Dendritic cell treated with granulocyte-macrophage colony-stimulating factor and Interleukin-4, amounts not matched to agents 40 ng/mL and 50 ng/mL, for 4 days (primary cell): ENCODE results near the gene LIPC.

Experiments
- H3K27ac Mint-ChIP-seq: one replicate; pipeline ENCODE4 v1.8.0; 2022; ENCODE audit warnings: mild to moderate bottlenecking, mixed read lengths
- H3K27me3 Mint-ChIP-seq: one replicate; pipeline ENCODE4 v1.8.0; 2022; ENCODE audit warnings: mild to moderate bottlenecking, mixed read lengths
- H3K36me3 Mint-ChIP-seq: one replicate; pipeline ENCODE4 v1.8.0; 2022; ENCODE audit warnings: low read depth, mixed read lengths
- H3K4me1 Mint-ChIP-seq: one replicate; pipeline ENCODE4 v1.8.0; 2022; ENCODE audit warnings: low read depth, mixed read lengths
- H3K4me3 Mint-ChIP-seq: one replicate; pipeline ENCODE4 v1.8.0; 2022; ENCODE audit warnings: mild to moderate bottlenecking, moderate library complexity, mixed read lengths
- H3K9me3 Mint-ChIP-seq: one replicate; pipeline ENCODE4 v1.8.0; 2022; ENCODE audit warnings: mixed read lengths
- intact Hi-C: fragments of 100-400 bp; cut with micrococcal nuclease; formaldehyde crosslinking; loops from one replicate; pipeline ENCODE4 v1.15.0; 2022

The LIPC gene

DNA sequence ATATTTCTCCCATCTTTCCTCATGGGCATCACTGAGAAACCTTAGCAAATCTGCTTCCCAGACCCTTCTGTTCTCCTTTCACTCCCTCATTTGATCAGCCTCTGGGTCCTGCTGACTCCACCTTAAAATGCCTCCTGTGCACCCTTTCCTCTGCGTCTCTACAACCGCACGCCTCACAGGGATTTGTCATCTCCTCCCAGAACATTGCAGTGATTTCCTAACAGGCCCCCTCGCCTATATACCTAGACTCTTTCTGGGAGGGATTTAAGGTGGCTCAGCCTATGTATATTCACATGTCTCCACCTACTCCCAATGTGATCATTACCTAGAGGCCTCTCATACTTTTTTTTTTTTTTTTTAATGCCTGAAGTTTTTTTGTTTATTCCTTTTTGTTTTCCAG, 69.2 kb downstream of the LIPC start:
- Mint-ChIP-seq H3K4me1 (peaks cover 33% of the 10 kb centered on the region), H3K27ac (no peak overlapping the region), H3K36me3 (no peaks in the 10 kb centered on the region), H3K27me3 (peaks cover 10% of the 10 kb centered on the region), H3K9me3 (peaks cover 9% of the 10 kb centered on the region), H3K4me3 (no peak overlapping the region)
- intact Hi-C loops: no loop called here

- no peak overlapping the region for H3K4me3 Mint-ChIP-seq
- H3K27ac Mint-ChIP-seq: no peak overlapping the region
- peaks cover 37% of the 10 kb centered on the region for H3K4me1 Mint-ChIP-seq
- H3K27me3 Mint-ChIP-seq: peaks cover 10% of the 10 kb centered on the region
- peaks cover 16% of the 10 kb centered on the region for H3K9me3 Mint-ChIP-seq
- intact Hi-C loops: no loop called here
- H3K36me3 Mint-ChIP-seq: no peaks in the 10 kb centered on the region
Observed at GRCh38 chr15:58501636-58502188, 69.9 kb downstream of the LIPC start.

DNA sequence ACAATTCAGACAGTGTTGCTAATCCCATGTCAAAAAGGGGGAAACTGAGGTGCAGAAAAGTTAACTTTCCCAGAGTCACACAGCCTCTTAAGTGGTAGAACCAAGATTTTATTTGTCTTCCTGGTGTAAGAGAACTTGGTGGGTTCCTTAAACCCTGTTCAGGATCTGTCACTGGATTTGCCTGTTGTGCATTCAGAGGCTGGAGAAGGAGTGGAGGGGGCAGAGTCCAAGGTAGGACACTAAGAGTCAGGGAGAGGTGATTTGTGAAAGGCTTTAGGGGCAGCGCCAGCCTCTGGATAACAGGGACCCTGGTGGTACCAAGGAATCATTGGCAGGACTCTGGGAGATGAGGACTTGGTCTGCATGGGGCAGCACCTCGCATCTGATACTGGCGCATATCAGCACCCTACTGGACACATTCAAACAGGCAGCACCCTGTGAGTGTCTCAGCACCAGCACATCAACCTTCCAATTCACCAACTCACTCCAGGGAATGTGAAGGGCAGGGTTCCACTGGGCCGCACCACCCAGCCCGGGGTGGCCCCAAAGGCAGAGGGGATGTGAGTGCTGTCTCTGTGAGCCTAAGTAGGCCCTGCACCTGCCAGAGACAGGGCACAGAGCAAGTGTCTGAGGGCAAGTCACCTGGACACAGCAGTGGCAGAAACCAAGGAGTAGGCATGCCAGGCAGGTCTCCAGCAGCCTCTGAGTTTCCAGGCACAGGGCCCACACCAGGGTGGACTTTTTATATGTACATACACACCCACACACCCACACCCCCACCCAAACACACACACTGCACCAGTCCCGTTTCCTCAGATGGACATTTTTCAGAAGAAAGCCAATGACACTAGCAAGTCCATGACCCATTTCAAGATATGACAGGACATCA, 71.6 kb downstream of the LIPC start:
- intact Hi-C loops: no loop called here
- no peaks in the 10 kb centered on the region for H3K36me3 Mint-ChIP-seq
- H3K4me1 Mint-ChIP-seq: peaks cover 38% of the 10 kb centered on the region
- H3K4me3 Mint-ChIP-seq: no peak overlapping the region
- peak overlapping the region; percentile 18 for H3K27ac Mint-ChIP-seq
- peaks cover 29% of the 10 kb centered on the region for H3K9me3 Mint-ChIP-seq
- peaks cover 4% of the 10 kb centered on the region for H3K27me3 Mint-ChIP-seq

DNA sequence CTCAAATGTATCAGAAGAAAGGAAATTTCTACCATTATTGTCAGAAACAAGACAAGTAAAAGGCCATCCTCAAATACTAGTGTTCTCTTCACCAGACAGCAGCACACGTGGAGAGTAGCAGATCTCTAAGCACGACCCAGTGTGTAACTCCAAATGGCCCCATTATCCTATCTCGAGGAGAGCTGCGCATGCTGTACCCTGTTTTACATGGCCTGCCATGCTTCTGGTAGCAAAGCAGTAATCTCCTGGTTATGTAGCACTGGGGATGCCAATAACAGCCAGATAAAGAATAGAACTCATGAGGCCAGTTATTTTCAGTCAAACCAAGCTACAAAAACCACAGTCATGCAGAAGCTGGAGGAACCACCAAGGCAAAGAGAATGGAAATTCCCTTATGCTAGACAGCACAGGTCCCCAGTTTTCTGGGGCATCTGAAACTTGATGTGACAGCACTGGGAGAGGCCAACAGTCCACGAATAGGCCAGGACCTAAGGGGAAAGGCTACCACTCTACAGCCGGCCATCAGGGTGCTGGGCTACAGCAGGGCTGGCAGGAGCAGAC, 73.0 kb downstream of the LIPC start:
- Mint-ChIP-seq H3K4me3 (no peak overlapping the region), H3K27me3 (peaks cover under 1% of the 10 kb centered on the region), H3K27ac (no peak overlapping the region), H3K9me3 (peaks cover 29% of the 10 kb centered on the region), H3K4me1 (peaks cover 38% of the 10 kb centered on the region), H3K36me3 (no peaks in the 10 kb centered on the region)
- intact Hi-C loops: no loop called here

DNA sequence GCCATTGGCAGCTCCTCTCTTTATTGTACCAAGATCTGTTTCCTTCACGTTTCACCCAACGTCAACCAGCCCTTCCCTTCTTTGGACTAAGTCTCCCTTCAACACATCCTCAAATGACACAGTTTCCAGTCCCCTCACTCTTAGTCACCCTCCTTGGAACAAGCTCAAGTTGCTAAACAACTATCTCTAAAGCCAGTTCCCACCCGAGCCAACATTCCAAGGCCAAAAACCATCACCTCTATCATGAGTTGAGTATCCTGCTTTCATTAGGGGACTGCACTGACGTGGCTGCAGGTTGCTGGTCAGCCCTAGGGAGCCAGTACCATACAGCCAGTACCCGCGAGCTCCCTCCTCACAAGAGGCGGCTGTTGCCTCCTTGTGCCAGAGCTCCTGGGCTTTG, 73.8 kb downstream of the LIPC start:
- no peaks in the 10 kb centered on the region for H3K36me3 Mint-ChIP-seq
- H3K27ac Mint-ChIP-seq: no peak overlapping the region
- H3K9me3 Mint-ChIP-seq: peaks cover 29% of the 10 kb centered on the region
- no peaks in the 10 kb centered on the region for H3K27me3 Mint-ChIP-seq
- H3K4me3 Mint-ChIP-seq: no peak overlapping the region
- intact Hi-C loops: no loop called here
- H3K4me1 Mint-ChIP-seq: peaks cover 38% of the 10 kb centered on the region

GRCh38 chr15:58506064-58506490, 74.3 kb downstream of the LIPC start:
- Mint-ChIP-seq H3K4me1 (peaks cover 41% of the 10 kb centered on the region), H3K27me3 (no peaks in the 10 kb centered on the region), H3K9me3 (peaks cover 29% of the 10 kb centered on the region), H3K4me3 (no peak overlapping the region), H3K36me3 (no peaks in the 10 kb centered on the region), H3K27ac (peak overlapping the region; percentile 51)
- intact Hi-C loops: no loop called here

DNA sequence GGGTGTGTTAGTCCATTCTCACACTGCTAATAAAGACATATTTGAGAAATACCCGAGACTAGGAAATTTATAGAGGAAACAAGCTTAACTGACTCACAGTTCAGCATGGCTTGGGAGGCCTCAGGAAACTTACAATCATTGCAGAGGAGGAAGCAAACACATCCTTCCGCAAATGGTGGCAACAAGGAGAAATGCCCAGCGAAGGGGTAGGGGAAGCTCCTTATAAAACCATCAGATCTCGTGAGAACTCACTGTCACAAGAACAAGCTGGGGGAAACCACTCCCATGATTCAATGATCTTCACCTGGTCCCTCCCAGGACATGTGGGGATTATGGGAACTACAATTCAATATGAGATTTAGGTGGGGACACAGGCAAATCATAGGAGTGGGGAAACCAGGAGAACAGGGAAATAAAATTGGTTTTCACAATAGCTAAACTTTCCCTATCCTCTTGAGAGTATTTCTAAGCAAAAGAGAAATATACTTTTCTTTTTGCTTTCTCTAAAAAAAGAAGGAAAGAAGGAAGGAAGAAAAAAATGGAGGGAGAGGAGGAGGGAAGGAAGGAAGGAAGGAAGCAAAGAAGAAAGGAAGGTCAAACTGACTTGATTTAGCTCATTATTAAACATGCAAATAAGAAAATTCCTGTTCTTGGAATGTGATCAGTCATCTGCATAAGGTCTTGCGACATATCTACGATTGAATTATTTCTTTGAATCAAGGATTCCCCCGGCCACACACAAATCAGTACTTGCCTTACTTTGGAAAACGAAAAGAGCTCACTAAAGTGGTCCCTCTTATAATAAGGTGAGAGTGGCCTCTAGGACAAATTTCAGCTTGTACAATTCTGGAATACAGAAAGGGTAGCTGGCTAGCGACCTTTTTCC, 75.2 kb downstream of the LIPC start:
- H3K4me1 Mint-ChIP-seq: peaks cover 48% of the 10 kb centered on the region
- no peaks in the 10 kb centered on the region for H3K36me3 Mint-ChIP-seq
- peaks cover 29% of the 10 kb centered on the region for H3K9me3 Mint-ChIP-seq
- intact Hi-C loops: no loop called here
- H3K27me3 Mint-ChIP-seq: no peaks in the 10 kb centered on the region
- H3K4me3 Mint-ChIP-seq: no peak overlapping the region
- H3K27ac Mint-ChIP-seq: peak overlapping the region; percentile 51

DNA sequence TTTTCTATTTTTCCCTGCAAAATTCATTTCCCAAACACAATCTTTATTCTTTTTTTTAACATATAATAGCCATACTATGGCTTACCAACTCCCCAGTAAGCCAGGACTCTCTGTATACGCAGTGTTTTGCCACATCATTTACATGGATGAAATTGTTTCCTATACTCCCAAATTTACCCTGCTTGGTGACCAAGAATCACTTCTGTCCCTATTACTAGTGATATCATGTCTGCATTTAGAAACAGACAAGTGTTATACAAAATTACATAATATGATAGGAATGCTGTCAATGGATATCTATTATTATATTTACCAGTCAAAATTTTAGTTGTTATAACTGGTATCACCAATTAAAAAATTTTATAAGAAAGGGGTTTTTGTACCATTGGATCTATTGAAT, 77.8 kb downstream of the LIPC start:
- Mint-ChIP-seq H3K9me3 (peaks cover 29% of the 10 kb centered on the region), H3K36me3 (no peaks in the 10 kb centered on the region), H3K27ac (no peak overlapping the region), H3K4me1 (peaks cover 42% of the 10 kb centered on the region), H3K4me3 (no peak overlapping the region), H3K27me3 (peaks cover 2% of the 10 kb centered on the region)
- intact Hi-C loops: no loop called here

DNA sequence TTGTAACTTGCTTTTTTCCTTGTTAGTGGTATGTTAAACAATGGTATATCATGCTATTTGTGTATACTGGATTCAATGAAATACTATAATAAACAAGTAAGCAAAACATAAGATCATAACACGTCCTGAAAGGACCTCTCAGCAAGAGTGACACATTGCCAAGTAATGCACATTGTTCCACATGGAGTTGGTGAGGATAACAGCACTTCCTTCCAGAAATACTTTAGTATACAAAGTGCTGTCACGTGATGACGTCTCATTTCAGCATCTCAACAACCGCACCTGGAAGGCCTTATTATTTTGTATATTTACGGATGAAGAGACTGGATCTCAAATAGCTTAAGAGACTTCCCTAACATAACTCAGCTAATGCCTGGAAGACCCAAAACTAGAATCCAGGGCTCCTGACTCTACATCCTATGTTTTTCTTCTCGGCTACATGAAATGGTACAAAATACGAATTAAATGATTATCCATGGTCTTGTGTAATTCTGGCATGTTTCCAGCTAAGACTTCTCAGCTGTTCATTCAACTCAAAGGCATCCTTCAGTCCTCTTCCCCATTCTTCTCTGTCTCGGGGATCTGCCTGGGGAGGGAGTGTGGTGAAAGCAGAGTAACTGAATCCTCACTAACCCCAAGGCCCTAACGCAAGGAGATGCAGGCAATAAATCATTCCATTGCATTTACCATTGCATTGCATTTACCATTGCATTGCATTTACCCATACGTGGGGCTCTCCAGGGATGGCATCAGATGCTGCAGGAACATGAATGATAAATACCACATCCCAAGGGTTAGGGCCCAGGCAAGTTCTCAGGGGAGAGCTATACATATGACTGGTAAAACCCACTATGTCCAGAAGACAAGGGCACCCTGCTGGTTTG, 79.2 kb downstream of the LIPC start:
- Mint-ChIP-seq H3K4me1 (peaks cover 36% of the 10 kb centered on the region), H3K36me3 (no peaks in the 10 kb centered on the region), H3K27me3 (peaks cover 2% of the 10 kb centered on the region), H3K4me3 (no peak overlapping the region), H3K27ac (no peak overlapping the region), H3K9me3 (peaks cover 21% of the 10 kb centered on the region)
- intact Hi-C loops: no loop called here

GRCh38 chr15:58511599-58511987, 79.8 kb downstream of the LIPC start:
- Mint-ChIP-seq H3K9me3 (peaks cover 14% of the 10 kb centered on the region), H3K27me3 (peaks cover 2% of the 10 kb centered on the region), H3K4me3 (no peak overlapping the region), H3K27ac (no peak overlapping the region), H3K36me3 (no peaks in the 10 kb centered on the region), H3K4me1 (peaks cover 36% of the 10 kb centered on the region)
- intact Hi-C loops: no loop called here

DNA sequence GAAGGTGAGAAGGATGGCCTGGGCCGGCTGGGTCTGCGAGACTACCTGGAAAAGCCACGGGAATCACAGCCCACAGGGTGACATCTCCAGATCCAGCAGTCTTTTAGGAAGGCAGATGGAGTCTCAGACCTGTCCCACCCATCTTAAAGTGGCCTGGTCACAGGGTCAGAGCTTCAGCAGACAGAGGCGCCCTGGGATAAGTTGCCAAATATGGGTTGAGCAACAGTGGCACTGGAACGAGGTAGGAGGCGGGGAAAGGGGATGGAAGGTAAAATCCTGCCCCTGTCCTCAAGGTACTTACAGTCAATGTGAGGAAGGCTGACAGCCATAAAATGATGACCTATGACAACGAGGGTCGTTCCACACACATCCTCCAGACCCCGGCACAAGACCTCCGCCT, 80.7 kb downstream of the LIPC start:
- intact Hi-C loops: no loop called here
- H3K36me3 Mint-ChIP-seq: no peaks in the 10 kb centered on the region

GRCh38 chr15:58513008-58513407, 81.2 kb downstream of the LIPC start:
- Mint-ChIP-seq H3K4me3 (no peak overlapping the region), H3K27me3 (peaks cover 2% of the 10 kb centered on the region), H3K4me1 (peaks cover 38% of the 10 kb centered on the region), H3K27ac (no peak overlapping the region), H3K36me3 (no peaks in the 10 kb centered on the region), H3K9me3 (peaks cover under 1% of the 10 kb centered on the region)
- intact Hi-C loops: no loop called here

More for the DNA sequence above, 80.7 kb downstream of the LIPC start:
- Mint-ChIP-seq H3K27ac (no peak overlapping the region), H3K4me1 (peaks cover 38% of the 10 kb centered on the region), H3K27me3 (peaks cover 2% of the 10 kb centered on the region), H3K9me3 (peaks cover 5% of the 10 kb centered on the region), H3K4me3 (no peak overlapping the region)

DNA sequence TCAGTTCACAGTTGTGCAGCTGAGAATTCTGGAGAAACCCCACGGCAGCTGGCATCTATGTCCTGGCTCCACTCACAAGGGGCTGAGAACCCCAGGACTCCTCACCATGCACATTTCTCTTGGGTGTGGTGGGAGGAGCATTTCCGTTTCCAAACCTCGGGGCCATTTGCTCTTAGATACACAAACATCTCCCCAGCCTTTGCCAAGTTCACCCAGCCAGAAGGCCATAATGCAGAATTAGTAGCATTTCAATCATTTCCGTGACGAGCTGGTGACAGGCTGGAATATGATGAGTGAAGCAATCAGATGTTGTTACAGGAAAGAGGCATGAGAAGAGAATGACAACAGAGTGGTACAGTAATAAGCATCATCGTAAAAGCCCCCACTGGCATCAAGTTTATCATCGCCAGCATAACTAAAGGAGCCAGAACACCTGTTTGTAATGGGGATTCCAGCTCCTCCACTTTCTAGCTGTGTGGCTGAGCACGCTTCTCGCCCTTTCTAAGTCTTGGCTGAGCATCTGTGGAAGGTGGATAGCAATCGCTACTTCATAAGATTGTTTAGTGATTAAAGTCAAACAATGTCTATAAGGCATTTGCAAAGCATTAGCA, 82.0 kb downstream of the LIPC start:
- peaks cover 2% of the 10 kb centered on the region for H3K27me3 Mint-ChIP-seq
- intact Hi-C loops: no loop called here
- H3K27ac Mint-ChIP-seq: no peak overlapping the region
- H3K36me3 Mint-ChIP-seq: no peaks in the 10 kb centered on the region
- no peak overlapping the region for H3K4me3 Mint-ChIP-seq
- no peaks in the 10 kb centered on the region for H3K9me3 Mint-ChIP-seq
- H3K4me1 Mint-ChIP-seq: peaks cover 46% of the 10 kb centered on the region
